Measurements from ENCODE around the gene ABHD17B. TPM values are rescaled to one million over a fixed set of nuclear protein-coding genes. Genes with fewer than 3 reads are reported as not detected.

The ABHD17B gene
- total RNA-seq, 6 experiments from 2014 or later = 8.4 to 13.1 (median 10.3) TPM

- H3K4me1 ChIP-seq = no peaks in the 10 kb centered on the region
- no peaks in the 10 kb centered on the region for H3K36me3 ChIP-seq
- H3K27me3 ChIP-seq = no peaks in the 10 kb centered on the region
- H3K4me3 ChIP-seq = no peak overlapping the region
- intact Hi-C loops (cut with DNase I) = no loop called here
- no peak for DNase-seq
- 67% methylated on average over 3 of the region's 3 CpGs for WGBS (ENCODE audit: insufficient coverage, low coverage, low lambda C conversion rate, missing lambda C conversion rate)
- no peak overlapping the region for H3K27ac ChIP-seq
- ATAC-seq = no peak
- TF ChIP-seq CTCF (IDR thresholded peaks at IDR 0.05) = no peak
- TF ChIP-seq POLR2A (IDR thresholded peaks at IDR 0.05) = no peak
- H3K9me3 ChIP-seq = no peaks in the 10 kb centered on the region
Measured at GRCh38 chr9:71822456-71822855, 88.5 kb downstream of the ABHD17B start.

- Histone ChIP-seq H3K4me1 (peaks cover 0 to 3% (median 0%) of the 10 kb centered on the region in 4 donors), H3K27me3 (no peaks in the 10 kb centered on the region), H3K27ac (no peak overlapping the region), H3K36me3 (no peaks in the 10 kb centered on the region), H3K9me3 (no peaks in the 10 kb centered on the region), H3K4me3 (no peak overlapping the region)
- WGBS (ENCODE audit: insufficient coverage, low coverage, low lambda C conversion rate, missing lambda C conversion rate) = 87% methylated on average over 3 of the region's 3 CpGs
- TF ChIP-seq POLR2A (IDR thresholded peaks at IDR 0.05) (no peak), CTCF (IDR thresholded peaks at IDR 0.05) (no peak)
- ATAC-seq (no peak), DNase-seq (no peak)
- intact Hi-C loops (cut with DNase I) = no loop called here
Measured at GRCh38 chr9:71821405-71821804, 89.6 kb downstream of the ABHD17B start.

- DNase-seq (no peak), ATAC-seq (no peak)
- H3K9me3 ChIP-seq = no peaks in the 10 kb centered on the region
- WGBS (ENCODE audit: insufficient coverage, low coverage, low lambda C conversion rate, missing lambda C conversion rate) = 79% methylated on average over 3 of the region's 6 CpGs
- H3K27ac ChIP-seq = no peak overlapping the region
- H3K4me3 ChIP-seq = no peak overlapping the region
- no peaks in the 10 kb centered on the region for H3K36me3 ChIP-seq
- H3K4me1 ChIP-seq = peaks cover 0 to 3% (median 0%) of the 10 kb centered on the region in 4 donors
- no peaks in the 10 kb centered on the region for H3K27me3 ChIP-seq
- intact Hi-C loops (cut with DNase I) = no loop called here
- no peak for TF ChIP-seq POLR2A (IDR thresholded peaks at IDR 0.05)
- no peak for TF ChIP-seq CTCF (IDR thresholded peaks at IDR 0.05)
Measured at GRCh38 chr9:71820403-71820921, 90.5 kb downstream of the ABHD17B start.

- no peaks in the 10 kb centered on the region for H3K36me3 ChIP-seq
- ATAC-seq = no peak
- intact Hi-C loops (cut with DNase I) = no loop called here
Measured at GRCh38 chr9:71819115-71819739, 91.8 kb downstream of the ABHD17B start.

More at GRCh38 chr9:71819115-71819739, 91.8 kb downstream of the ABHD17B start:
- WGBS (ENCODE audit: insufficient coverage, low coverage, low lambda C conversion rate, missing lambda C conversion rate) = 84% methylated on average over 7 of the region's 8 CpGs
- H3K4me1 ChIP-seq = peaks cover 0 to 3% (median 0%) of the 10 kb centered on the region in 4 donors
- H3K27ac ChIP-seq = no peak overlapping the region
- TF ChIP-seq POLR2A (IDR thresholded peaks at IDR 0.05) = no peak
- TF ChIP-seq CTCF (IDR thresholded peaks at IDR 0.05) = peak; percentile 57 to 77 (median 76)
- H3K4me3 ChIP-seq = no peak overlapping the region
- H3K9me3 ChIP-seq = no peaks in the 10 kb centered on the region
- DNase-seq = no peak
- H3K27me3 ChIP-seq = no peaks in the 10 kb centered on the region

All from right lobe of liver (tissue), 6 donors.